ENCODE data around the gene HOXA6. TPM values are rescaled to one million over a fixed set of nuclear protein-coding genes. Genes with fewer than 3 reads are reported as not detected.

HOXA6 gene
- total and polyA plus RNA-seq, 10 of the 15 experiments (the other 5 are each of a cell fraction or from before 2014, with no cell fraction given), result 0.08 TPM; not detected in 9

DNA sequence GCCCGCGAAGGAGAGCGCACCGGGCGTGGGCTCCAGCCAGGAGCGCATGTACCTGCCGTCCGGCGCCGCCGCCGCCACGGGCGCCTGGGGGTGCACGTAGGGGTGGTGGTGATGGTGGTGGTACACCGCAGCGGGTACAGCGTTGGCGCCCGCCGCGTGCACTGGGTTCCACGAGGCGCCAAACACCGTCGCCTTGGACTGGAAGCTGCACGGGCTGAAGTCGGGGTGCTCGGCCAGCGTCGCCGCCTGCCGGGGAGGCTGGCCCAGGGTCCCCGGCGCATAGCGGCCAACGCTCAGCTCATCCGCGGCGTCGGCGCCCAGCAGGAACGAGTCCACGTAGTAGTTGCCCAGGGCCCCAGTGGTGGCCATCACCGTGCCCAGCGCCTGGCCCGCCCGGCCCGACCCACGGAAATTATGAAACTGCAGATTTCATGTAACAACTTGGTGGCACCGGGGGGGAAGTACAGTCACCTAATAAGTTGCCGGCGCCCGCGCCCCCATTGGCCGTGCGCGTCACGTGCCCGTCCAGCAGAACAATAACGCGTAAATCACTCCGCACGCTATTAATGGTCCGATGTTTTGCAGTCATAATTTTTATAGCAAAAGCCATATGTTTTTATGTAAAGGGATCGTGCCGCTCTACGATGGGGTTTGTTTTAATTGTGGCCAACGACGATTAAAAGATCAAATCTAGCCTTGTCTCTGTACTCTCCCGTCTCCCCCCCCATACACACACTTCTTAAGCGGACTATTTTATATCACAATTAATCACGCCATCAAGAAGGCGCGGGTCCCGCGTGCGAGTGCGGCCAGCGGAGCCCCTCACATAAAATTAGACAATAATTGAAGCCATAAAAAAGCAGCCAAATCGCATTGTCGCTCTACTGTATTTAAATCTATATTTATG lies 17.8 kb upstream of the HOXA6 start, which contains the start of gene HOXA9:
Gene HOXA9 (minus strand): TSS at position 449 of the 907 bp plus-strand sequence. CDS start 80 bp downstream, at position 369.
- Histone ChIP-seq H3K4me3 (no peak within 1 kb of the TSS), H3K9ac (ENCODE audit: control insufficient read depth, insufficient read depth, low read length) (no peak within 1 kb of the TSS), H3K27me3 (replicated peaks in 1 of 2; ENCODE audit: control insufficient read depth in 2 of 2, insufficient read depth in 2 of 2, low read length in 1 of 2) (peaks cover 19 to 39% of the 10 kb centered on the region in 2 experiments), H3K4me1 (ENCODE audit: control insufficient read depth, insufficient read depth, low read length) (no peaks in the 10 kb centered on the region), H3K27ac (ENCODE audit: control insufficient read depth, insufficient read depth) (no peak within 1 kb of the TSS), H3K36me3 (ENCODE audit: control insufficient read depth in 2 of 2, insufficient read depth in 2 of 2, low read length in 1 of 2) (no peaks in the 10 kb centered on the region; a peak in 1 of 4 replicates), H3K9me3 (replicated peaks; ENCODE audit: control insufficient read depth, insufficient read depth, low read length) (peaks cover 2% of the 10 kb centered on the region; the same call in 1 of the 3 replicates), H4K20me1 (ENCODE audit: control insufficient read depth, insufficient read depth) (no peaks in the 10 kb centered on the region), H3K4me2 (ENCODE audit: control insufficient read depth, insufficient read depth) (no peak within 1 kb of the TSS), H3K79me2 (ENCODE audit: control insufficient read depth, insufficient read depth, low read length) (no peaks in the 10 kb centered on the region), H2AFZ (ENCODE audit: control insufficient read depth, low read depth, low read length) (no peak within 1 kb of the TSS)
- DNase-seq (ENCODE audit: low read depth, low spot score) (no peak), ATAC-seq (no peak), FAIRE-seq (no peak)
- ChIA-PET SMC1A (ENCODE audit: uncharacterized antibody, unreplicated experiment) (no interaction called here), CTCF (interaction anchor here (1.0 kb wide), 1 partner anchor 16 kb away, joined by 4 read pairs; no protein-coding TSS in a partner anchor), POLR2A (no interaction called here), RAD21 (ENCODE audit: unreplicated experiment) (no interaction called here)
- BruUV-seq (replicated peaks), result no TSS peak
- intact Hi-C loops (cut with micrococcal nuclease; ENCODE audit: unreplicated experiment) (no loop called here), in situ Hi-C loops (cut with MboI) (loop anchor here (25.0 kb wide), 1 partner anchor 1078 kb away; no protein-coding TSS in a partner anchor)
- TF ChIP-seq SMAD5 (IDR thresholded peaks at IDR 0.05; ENCODE audit: low read depth) (no peak), RELB (IDR thresholded peaks at IDR 0.05; ENCODE audit: low read depth) (no peak), USF1 (IDR thresholded peaks at IDR 0.05; ENCODE audit: borderline replicate concordance, extremely low read length, insufficient read depth, low read depth, low read length) (peak; percentile 10), SUZ12 (IDR thresholded peaks at IDR 0.05; ENCODE audit: unreplicated experiment) (peak; percentile 10)
- WGBS (ENCODE audit: insufficient coverage, insufficient replicate concordance, low lambda C conversion rate, missing lambda C conversion rate), result 50% methylated on average over 79 of the region's 82 CpGs

Measured in GM12878 (cell line).